Lower leg skin (tissue), 3 donors: ENCODE data around the gene ADCY10.

Experiments
- CTCF ChIP-seq, 3 donors: fragments of 450-650 bp; IDR thresholded peaks; one replicate each; pipeline ENCODE4 v1.5.1; 2016; ENCODE audit warnings: antibody characterized with exemption in 3 of 3, mild to moderate bottlenecking in 3 of 3, moderate library complexity in 2 of 3
- POLR2A ChIP-seq, 2 donors: fragments of 450-650 bp; IDR thresholded peaks; one replicate each; pipeline ENCODE4 v1.6.1; 2016 to 2017; ENCODE audit warnings: antibody characterized with exemption in 2 of 2, mild to moderate bottlenecking in 1 of 2, moderate library complexity in 1 of 2

GRCh38 chr1:167824163-167824794 lies 89.7 kb downstream of the ADCY10 start:
- TF ChIP-seq CTCF (IDR thresholded peaks at IDR 0.05) = no peak
- no peak for TF ChIP-seq POLR2A (IDR thresholded peaks at IDR 0.05)
